CD1c-positive myeloid dendritic cell (primary cell): Measurements from ENCODE around the gene DKC1.

Source experiments
- DNase-seq: peaks from one replicate; pipeline ENCODE4 v3.0.0-alpha.2; 2016; ENCODE audit errors: extremely low spot score

DKC1 gene

DNA sequence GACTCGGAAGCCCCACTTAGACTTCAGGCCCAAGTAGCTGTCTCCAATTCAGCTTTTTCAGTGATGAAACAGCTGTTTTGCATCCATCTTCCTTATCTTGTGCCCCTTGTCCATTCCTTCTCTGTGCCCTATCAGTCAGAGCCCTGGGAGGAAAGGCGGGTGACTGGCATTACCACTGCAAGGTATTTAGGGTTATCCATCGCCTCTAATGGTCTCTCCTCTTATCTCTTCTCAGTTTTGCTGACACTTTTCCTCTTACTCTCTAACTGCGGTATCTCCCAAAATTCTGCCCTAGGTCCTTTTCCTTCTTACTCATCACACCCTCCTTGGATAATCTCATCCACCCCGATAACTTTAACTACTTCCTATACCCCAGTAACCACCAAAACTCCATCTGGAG, 25.5 kb upstream of the DKC1 start:
- no peak for DNase-seq

- peak; percentile 53 for DNase-seq
Observed at GRCh38 chrX:154738011-154738738, 24.5 kb upstream of the DKC1 start.

DNA sequence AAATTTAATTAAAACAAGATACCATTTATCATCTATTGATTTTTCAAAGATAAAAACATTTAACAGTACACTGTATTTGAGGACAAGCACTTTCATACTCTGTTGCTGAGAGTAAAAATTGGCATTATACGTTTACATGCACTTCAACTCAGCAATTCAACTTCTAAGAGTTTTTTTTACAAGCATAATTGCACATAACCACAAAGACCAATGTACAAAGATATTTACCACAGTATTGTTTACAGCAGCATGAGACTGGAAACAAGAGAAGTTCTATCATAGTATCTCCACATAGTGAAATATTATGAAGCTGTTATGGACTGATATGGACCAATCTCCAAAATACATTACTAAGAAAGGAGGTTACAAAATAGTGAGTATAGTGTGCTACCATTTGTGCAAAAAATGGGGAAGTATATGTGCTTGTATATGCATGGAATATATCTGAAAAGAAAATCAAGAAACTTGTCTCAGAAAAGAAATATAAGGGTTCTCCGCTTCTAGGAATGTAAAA, 22.7 kb upstream of the DKC1 start:
- DNase-seq, result no peak

GRCh38 chrX:154742613-154743012, 20.1 kb upstream of the DKC1 start:
- no peak for DNase-seq

- DNase-seq, result peak; percentile 79
Observed at GRCh38 chrX:154748712-154749339, 13.8 kb upstream of the DKC1 start.

- DNase-seq, result no peak
Observed at GRCh38 chrX:154749856-154750255, 12.8 kb upstream of the DKC1 start.

GRCh38 chrX:154750301-154751202, 12.1 kb upstream of the DKC1 start, which contains the start of gene GAB3:
GAB3 (minus strand) TSS chrX:154751077; CDS start chrX:154751025, 52 bp downstream.
- peak; percentile 53 for DNase-seq

GRCh38 chrX:154751203-154751668, 11.4 kb upstream of the DKC1 start:
- DNase-seq, result no peak

- DNase-seq, result no peak
Observed at GRCh38 chrX:154751669-154752271, 10.9 kb upstream of the DKC1 start.

DNA sequence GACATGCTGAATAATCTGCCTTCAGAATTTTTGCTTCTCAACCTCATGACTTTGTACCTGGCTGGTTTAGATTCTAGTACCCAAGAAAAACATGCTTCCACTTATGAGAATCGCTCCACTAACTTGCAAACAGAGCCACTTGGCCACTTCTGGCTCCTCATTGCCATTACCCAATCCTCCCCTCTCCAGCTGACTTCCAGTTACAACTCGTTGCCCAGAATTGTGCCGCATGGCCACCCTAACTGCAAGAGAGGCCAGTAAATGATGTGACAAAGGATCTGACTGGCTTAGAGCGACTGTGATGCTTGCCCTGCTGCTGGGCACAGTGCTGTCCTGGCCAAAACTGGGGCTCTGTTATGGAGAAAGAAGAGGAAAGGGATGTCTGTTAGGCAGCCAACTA, 4.0 kb upstream of the DKC1 start:
- DNase-seq, result no peak

DNA sequence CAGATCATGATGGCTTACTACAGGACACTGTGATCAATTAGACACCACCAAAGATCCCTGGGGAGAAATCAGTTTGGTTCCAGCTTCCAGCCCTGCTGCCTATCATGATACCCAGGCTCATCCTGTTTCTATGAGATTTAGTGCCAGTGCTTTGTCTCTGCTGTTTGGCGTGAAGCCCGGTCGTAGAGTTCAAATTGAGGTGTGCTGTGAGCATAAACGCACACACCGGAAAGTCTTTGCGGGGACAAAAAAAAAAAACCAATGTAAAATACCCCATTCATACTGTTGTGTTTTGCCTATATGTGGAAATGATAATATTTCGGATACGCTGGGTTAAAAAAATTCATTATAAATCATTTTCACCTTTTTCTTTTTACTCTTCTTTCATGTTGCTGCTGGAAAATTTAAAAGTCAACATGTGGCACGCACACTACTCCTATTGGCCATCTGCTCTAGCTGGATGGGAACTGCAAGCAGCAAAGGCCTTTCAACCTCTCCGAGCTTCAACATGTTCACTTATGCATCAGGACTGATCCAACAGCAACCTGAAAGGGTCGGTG, 607 bp upstream of the DKC1 start:
- no peak for DNase-seq

DNA sequence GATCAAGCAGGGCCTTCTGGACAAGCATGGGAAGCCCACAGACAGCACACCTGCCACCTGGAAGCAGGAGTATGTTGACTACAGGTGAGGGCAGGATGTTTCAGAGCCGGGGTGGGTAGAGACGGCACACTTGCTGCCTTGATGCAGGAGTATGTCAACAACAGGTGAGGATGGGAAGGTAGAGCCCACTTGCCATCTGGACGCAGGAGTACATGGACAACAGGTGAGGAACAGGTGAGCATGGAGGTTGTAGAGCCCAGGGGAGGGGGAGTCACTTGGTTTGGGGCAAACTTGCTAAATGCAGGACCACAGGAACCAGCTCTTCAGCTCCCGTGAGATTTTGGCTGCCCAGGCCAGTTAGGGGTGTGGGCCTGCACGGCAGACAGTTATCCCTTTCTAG, 12.0 kb downstream of the DKC1 start:
- DNase-seq, result no peak

DNA sequence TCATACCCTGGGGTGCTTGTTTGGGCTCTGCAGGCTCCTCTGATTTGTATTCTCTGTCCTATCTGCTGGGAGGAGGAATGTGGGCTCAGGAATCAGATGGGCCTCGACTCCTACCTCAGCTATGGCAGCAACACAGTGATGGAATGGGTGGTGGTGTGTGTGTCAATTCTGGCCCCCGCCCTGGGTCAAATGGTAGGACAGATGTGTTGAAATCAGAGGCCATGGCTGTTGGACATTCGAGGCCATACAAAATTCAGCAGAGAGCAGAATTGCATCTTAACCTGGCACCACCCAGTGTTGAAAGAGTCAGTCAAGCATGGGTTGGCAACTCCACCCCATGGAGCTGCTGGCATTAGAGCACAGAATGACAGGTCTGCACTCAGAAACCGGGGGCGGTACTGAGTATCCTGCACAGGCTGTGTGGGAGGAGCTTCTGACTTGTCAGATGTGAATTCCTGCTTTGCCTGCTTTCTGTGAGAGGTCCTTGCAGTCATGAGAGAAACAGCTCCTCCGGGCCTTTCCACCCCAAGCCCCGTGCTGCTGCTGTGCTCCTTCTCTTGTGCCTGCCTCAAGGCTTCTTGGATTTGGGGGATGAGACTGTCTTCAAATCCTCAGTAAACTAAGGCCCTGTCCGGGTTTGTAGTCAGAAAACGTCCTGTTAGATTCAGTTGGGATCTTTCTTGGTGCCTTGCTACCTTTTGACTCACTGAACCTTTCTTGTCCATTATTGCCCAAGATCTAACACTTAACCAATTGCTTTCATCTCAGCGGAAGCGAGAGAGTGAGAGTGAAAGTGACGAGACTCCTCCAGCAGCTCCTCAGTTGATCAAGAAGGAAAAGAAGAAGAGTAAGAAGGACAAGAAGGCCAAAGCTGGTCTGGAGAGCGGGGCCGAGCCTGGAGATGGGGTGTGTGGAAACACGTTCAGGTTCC, 13.0 kb downstream of the DKC1 start:
- peak; percentile 54 for DNase-seq

- no peak for DNase-seq
Observed at GRCh38 chrX:154776753-154777152, 14.1 kb downstream of the DKC1 start.

DNA sequence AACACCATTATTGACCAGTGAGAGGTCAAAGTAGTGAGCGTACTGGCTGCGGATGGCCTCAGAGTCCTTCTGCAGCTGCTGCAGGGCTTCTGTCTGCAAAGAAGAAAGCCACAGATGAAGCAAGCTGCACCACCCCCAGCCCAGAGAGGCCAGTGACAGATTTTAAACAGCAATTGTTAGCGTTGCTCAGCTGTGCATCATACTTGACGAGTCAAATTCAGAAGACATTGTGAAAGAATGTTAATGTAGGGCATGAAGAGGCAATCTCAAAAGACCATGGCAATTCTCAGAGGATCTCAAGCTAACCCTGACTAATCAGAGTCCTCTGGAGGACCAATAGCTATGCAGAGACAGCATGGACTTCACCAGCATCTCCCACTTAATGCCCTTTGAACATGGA, 16.6 kb downstream of the DKC1 start:
- no peak for DNase-seq

GRCh38 chrX:154780968-154781367, 18.3 kb downstream of the DKC1 start:
- no peak for DNase-seq

DNA sequence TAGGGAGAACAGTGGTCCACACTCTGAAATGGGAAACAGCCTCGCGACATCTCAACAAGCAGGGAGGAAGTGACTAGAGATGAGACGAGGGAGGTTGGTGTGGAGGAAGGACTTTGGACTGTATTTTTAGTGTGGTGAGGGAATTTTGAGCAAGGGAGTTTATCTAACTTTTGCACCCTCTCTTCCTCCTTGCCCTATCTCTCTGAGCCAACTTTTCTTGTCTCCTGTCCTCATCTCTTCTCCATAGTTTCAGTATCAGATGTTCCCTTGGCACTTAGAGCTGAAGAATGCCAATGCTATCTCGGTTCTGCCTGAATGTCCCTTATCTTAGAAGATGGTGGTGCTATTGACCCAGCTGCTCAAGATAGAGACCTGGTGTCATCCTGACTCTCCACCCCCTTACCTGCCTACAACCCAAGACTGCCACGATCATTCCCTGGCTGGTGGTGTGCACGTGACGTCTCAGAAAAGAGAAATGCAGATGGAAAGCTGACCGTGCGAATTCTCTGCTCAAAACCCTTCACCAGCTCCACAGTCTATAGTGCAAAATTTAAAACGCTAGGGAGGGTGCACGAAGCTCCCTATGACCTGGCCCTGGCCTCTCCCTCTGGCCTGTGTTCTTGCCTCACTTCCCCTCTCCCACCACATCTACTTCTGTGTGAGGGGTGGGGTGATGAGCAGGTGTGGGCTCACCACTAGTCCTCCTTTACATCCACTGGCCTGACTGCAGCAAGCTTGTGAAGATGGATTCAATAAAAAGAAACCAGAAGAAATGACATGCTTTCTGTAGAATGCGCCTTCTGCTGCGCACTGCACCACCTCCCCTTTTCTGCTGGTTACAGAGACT, 21.7 kb downstream of the DKC1 start:
- DNase-seq, result no peak

DNA sequence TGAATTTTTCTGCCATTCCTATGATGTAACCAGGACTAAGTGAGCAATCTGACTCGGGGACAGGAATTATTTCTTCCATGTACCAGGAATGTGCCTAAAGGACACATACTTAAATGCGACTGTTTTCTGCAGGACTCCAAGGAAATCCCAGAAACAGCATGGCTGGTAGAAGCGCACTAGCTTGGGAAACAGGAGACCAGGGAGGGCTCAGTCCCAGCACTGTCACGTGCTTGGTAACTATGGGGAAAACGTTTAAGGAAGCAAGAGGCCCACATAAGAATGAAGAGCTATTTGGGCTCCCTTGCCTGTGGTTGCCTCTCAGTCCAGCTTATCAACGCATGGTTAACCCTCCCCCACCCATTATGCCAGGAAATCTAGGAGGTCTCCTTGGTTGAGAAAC, 23.1 kb downstream of the DKC1 start:
- no peak for DNase-seq

- DNase-seq, result no peak
Observed at GRCh38 chrX:154791467-154791866, 28.8 kb downstream of the DKC1 start.
